H1 (cell line): ENCODE data around the gene PSME1. TPM values are rescaled to one million over a fixed set of nuclear protein-coding genes. Genes with fewer than 3 reads are reported as not detected.

Experiments used
- ATF2 ChIP-seq: IDR thresholded peaks from 2 replicates; pipeline ENCODE4 v1.6.1; 2012; ENCODE audit warnings: low read length, inconsistent platforms
- BACH1 ChIP-seq: IDR thresholded peaks from 2 replicates; pipeline ENCODE4 v1.6.1; 2012; ENCODE audit warnings: low read length, improper control_type of control experiment
- BRCA1 ChIP-seq: IDR thresholded peaks from 2 replicates; pipeline ENCODE4 v1.6.1; 2012; ENCODE audit warnings: low read depth, low read length, improper control_type of control experiment
- CHD2 ChIP-seq: IDR thresholded peaks from 2 replicates; pipeline ENCODE4 v1.6.1; 2012; ENCODE audit warnings: low read length, improper control_type of control experiment
- CHD7 ChIP-seq: fragments of 300-600 bp; sonication (generic); IDR thresholded peaks from 2 replicates; pipeline ENCODE4 v1.7.1; 2012; ENCODE audit warnings: low read length, moderate library complexity, mild to moderate bottlenecking, inconsistent platforms; ENCODE audit not compliant: insufficient replicate concordance
- E2F6 ChIP-seq: IDR thresholded peaks from 2 replicates; pipeline ENCODE4 v1.6.1; 2012; ENCODE audit warnings: inconsistent platforms
- GTF2F1 ChIP-seq: IDR thresholded peaks from 2 replicates; pipeline ENCODE4 v1.6.1; 2012; ENCODE audit warnings: low read depth, low read length, improper control_type of control experiment, borderline replicate concordance
- SP1 ChIP-seq: IDR thresholded peaks from 2 replicates; pipeline ENCODE4 v1.6.1; 2011; ENCODE audit warnings: low read depth, low read length
- polyA plus RNA-seq, 7 experiments: library from polyadenylated mRNA; depleted of rRNA in 3 of 7; stranded (reverse) in 5 of 7; unstranded in 2 of 7; fragments of >200 nt in 5 of 7; fragments of 200-250 nt in 2 of 7; gene quantifications; 1 replicate in 5 of 7; 2 replicates in 1 of 7; 4 replicates in 1 of 7; pipeline versions ENCODE4 v1.2.1 to v1.2.3, GENCODE V29; 2011 to 2013; ENCODE audit warnings: missing spikeins in 2 of 7, mixed read lengths in 2 of 7
- total RNA-seq: library from RNA; stranded (reverse); fragmentation: NEBNext Ultra II Directional; extraction: Animal tissue kit (Norgen Biotek cat#: 25700); gene quantifications from 2 replicates; pipeline ENCODE4 v1.2.1, GENCODE V29; 2021

Gene PSME1
- total and polyA plus RNA-seq, 2 of the 8 experiments (the other 6 are each of a cell fraction or from before 2014, with no cell fraction given), result 74.9 to 85.9 TPM

- TF ChIP-seq CHD7, result no peak
- 0 out of 2 replicates have a peak, but pooled peaks have one; percentile 26 for TF ChIP-seq SP1
- 0 out of 2 replicates have a peak, but pooled peaks have one; percentile 42 for TF ChIP-seq GTF2F1
- no peak for TF ChIP-seq BACH1
- TF ChIP-seq ATF2, result no peak
- no peak for TF ChIP-seq CHD2
- peak; percentile 82 for TF ChIP-seq E2F6
- TF ChIP-seq BRCA1, result no peak
These were observed 40.5 kb upstream of the PSME1 start (continued) for GRCh38 chr14:24095271-24096068.
